Measurements from ENCODE around the gene ACAT1. TPM values are rescaled to one million over a fixed set of nuclear protein-coding genes. Genes with fewer than 3 reads are reported as not detected.
"Not testable (repeated sequence)": the region's sequence is repeated elsewhere in the genome, so short reads cannot be mapped to it uniquely, and the experiment has no call there.

ACAT1 gene
- total and polyA plus RNA-seq, 10 of the 15 experiments (the other 5 are each of a cell fraction or from before 2014, with no cell fraction given) = 57.1 to 139 (median 91.2) TPM

- TF ChIP-seq ASH2L (IDR thresholded peaks at IDR 0.05; ENCODE audit: borderline replicate concordance, low read depth) = no peak
- 0 out of 2 replicates have a peak, but pooled peaks have one; percentile 25 for TF ChIP-seq IRF4 (IDR thresholded peaks at IDR 0.05; ENCODE audit: low read depth, low read length)
- TF ChIP-seq BCL11A (IDR thresholded peaks at IDR 0.05; ENCODE audit: low read depth, low read length) = 0 out of 2 replicates have a peak, but pooled peaks have one; percentile 30
- 0 out of 2 replicates have a peak, but pooled peaks have one; percentile 37 for TF ChIP-seq RELB (IDR thresholded peaks at IDR 0.05; ENCODE audit: low read depth)
- TF ChIP-seq TCF3 (IDR thresholded peaks at IDR 0.05; ENCODE audit: borderline replicate concordance, insufficient read depth, low read depth, low read length) = no peak
- TF ChIP-seq CREB1 (IDR thresholded peaks at IDR 0.05; ENCODE audit: low read depth) = no peak
- TF ChIP-seq MXI1 (IDR thresholded peaks at IDR 0.05; ENCODE audit: low read depth, low read length) = 0 out of 2 replicates have a peak, but pooled peaks have one; percentile 34
- TF ChIP-seq, protein P1, sequence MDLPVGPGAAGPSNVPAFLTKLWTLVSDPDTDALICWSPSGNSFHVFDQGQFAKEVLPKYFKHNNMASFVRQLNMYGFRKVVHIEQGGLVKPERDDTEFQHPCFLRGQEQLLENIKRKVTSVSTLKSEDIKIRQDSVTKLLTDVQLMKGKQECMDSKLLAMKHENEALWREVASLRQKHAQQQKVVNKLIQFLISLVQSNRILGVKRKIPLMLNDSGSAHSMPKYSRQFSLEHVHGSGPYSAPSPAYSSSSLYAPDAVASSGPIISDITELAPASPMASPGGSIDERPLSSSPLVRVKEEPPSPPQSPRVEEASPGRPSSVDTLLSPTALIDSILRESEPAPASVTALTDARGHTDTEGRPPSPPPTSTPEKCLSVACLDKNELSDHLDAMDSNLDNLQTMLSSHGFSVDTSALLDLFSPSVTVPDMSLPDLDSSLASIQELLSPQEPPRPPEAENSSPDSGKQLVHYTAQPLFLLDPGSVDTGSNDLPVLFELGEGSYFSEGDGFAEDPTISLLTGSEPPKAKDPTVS (IDR thresholded peaks at IDR 0.05; ENCODE audit: low read depth, low read length) = no peak
- 0 out of 2 replicates have a peak, but pooled peaks have one; percentile 58 for TF ChIP-seq DPF2 (IDR thresholded peaks at IDR 0.05)
- peak; percentile 50 for TF ChIP-seq NR2C1 (IDR thresholded peaks at IDR 0.05)
- TF ChIP-seq, protein P2, sequence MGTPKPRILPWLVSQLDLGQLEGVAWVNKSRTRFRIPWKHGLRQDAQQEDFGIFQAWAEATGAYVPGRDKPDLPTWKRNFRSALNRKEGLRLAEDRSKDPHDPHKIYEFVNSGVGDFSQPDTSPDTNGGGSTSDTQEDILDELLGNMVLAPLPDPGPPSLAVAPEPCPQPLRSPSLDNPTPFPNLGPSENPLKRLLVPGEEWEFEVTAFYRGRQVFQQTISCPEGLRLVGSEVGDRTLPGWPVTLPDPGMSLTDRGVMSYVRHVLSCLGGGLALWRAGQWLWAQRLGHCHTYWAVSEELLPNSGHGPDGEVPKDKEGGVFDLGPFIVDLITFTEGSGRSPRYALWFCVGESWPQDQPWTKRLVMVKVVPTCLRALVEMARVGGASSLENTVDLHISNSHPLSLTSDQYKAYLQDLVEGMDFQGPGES (IDR thresholded peaks at IDR 0.05) = no peak
- TF ChIP-seq ZBTB11 (CRISPR knock-in tag; IDR thresholded peaks at IDR 0.05) = no peak
- no peak for TF ChIP-seq RAD21 (IDR thresholded peaks at IDR 0.05; ENCODE audit: insufficient read depth, low read depth, low read length)
Measured at GRCh38 chr11:108160970-108161566, 39.7 kb downstream of the ACAT1 start (continued).

DNA sequence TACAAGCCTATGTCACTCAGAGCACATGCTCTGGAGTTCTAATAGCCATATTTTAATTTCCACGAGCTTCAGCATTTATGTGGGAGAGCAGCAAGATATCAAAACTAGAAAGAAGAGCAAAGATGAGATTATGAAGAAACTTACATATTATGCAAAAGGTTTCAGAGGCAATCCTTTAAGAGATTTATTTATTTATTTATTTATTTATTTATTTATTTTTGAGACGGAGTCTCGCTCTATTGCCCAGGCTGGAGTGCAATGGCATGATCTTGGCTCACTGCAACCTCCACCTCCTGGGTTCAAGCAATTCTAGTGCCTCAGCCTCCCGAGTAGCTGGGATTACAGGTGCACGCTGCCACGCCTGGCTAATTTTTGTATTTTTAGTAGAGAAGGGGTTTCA is 41.5 kb downstream of the ACAT1 start:
- peaks cover 11% of the 10 kb centered on the region for H3K4me1 ChIP-seq (ENCODE audit: control insufficient read depth, insufficient read depth, low read length)
- intact Hi-C loops (cut with micrococcal nuclease; ENCODE audit: unreplicated experiment); H3K79me2 ChIP-seq (ENCODE audit: control insufficient read depth, insufficient read depth, low read length); H3K27ac ChIP-seq (ENCODE audit: control insufficient read depth, insufficient read depth); H3K4me3 ChIP-seq; DNase-seq (ENCODE audit: low read depth, low spot score); ATAC-seq; H3K9me3 ChIP-seq (replicated peaks; ENCODE audit: control insufficient read depth, insufficient read depth, low read length); H3K4me2 ChIP-seq (ENCODE audit: control insufficient read depth, insufficient read depth); H2AFZ ChIP-seq (ENCODE audit: control insufficient read depth, low read depth, low read length); H4K20me1 ChIP-seq (ENCODE audit: control insufficient read depth, insufficient read depth); H3K27me3 ChIP-seq (replicated peaks in 1 of 2; ENCODE audit: control insufficient read depth in 2 of 2, insufficient read depth in 2 of 2, low read length in 1 of 2); H3K9ac ChIP-seq (ENCODE audit: control insufficient read depth, insufficient read depth, low read length); FAIRE-seq; BruUV-seq (replicated peaks); in situ Hi-C loops (cut with MboI): not testable (repeated sequence)
- ChIA-PET RAD21 (ENCODE audit: unreplicated experiment) (interaction anchor here (1.4 kb wide), 1 partner anchor 78 kb away, joined by 3 read pairs; no protein-coding TSS in a partner anchor), POLR2A (interaction anchor here (0.6 kb wide), 1 partner anchor 74 kb away, joined by 4 read pairs; no protein-coding TSS in a partner anchor), SMC1A (ENCODE audit: uncharacterized antibody, unreplicated experiment) (interaction anchor here (0.8 kb wide), 1 partner anchor 25 kb away, joined by 3 read pairs; no protein-coding TSS in a partner anchor), CTCF (interaction anchor here (0.8 kb wide), 1 partner anchor 59 kb away, joined by 4 read pairs; the partner anchor contains the start of gene NPAT)
- H3K36me3 ChIP-seq (ENCODE audit: control insufficient read depth in 2 of 2, insufficient read depth in 2 of 2, low read length in 1 of 2) = peaks cover 0 to 33% of the 10 kb centered on the region in 2 experiments
- WGBS (ENCODE audit: insufficient coverage, insufficient replicate concordance, low lambda C conversion rate, missing lambda C conversion rate) = 85% methylated on average over 6 of the region's 6 CpGs
